Kidney capillary endothelial cell (primary cell): ENCODE data around the gene SOBP.

Experiments
- DNase-seq: peaks from one replicate; pipeline ENCODE4 v3.0.0-alpha.2; 2018; ENCODE audit warnings: low spot score

SOBP gene

GRCh38 chr6:107589934-107590333, 100.0 kb downstream of the SOBP start:
- DNase-seq = no peak

DNA sequence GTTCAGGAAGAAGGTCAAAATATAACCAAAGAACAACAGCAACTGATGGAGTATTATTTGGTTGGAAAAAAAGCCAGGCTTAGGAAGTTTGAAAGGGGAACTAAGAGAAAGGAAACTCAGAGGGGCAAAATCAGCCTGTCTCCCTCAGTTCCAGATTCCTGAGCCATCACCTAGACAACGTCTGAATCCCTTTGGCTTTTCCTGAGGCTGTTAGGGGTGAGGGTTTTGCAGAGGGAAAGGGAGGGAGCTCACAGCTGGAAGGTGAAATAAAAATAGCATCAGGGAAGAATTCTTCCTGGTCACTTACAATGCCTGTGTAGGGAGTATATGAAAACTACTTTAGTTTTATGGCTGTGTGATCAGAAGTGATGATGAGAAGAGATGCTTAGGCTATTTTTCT, 100.5 kb downstream of the SOBP start:
- DNase-seq = no peak

DNA sequence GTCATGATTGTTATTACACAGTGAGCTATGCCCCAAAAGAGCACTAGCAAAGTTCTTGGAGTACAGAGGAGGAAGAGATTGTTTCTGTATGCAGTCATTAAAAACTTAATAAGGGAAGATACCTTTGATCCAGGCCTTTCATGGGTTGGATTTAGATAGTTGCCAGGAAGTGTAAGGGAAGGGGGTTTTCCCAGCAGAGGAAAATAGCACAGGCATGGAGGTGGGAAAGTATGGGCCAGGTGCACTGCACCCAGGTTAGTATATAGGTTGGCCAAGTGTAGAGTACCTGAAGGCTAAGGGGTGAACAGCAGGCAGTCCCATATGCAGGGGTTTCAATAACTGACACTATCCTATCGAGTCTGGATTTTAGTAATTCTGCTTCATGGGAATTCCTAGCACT, 101.4 kb downstream of the SOBP start:
- no peak for DNase-seq

GRCh38 chr6:107592806-107593205, 102.9 kb downstream of the SOBP start:
- no peak for DNase-seq

DNA sequence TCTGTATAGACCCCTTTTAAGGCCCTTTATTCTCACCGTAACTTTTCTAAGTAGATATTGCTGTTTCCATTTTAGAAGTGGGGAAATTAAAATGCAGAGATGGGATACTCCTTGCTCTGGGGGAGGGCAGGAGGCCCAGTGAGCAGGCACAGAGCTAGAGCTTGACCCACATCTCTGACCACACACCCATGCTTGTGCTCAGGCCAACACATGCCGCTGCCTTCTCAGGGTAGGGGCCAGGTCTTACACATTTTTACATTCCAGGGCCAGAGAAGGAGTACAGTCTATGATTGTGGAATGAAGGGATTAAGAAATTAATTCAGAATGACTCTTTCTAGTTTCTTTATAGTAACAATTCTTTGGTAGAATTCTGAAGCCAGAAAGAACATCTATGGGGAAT, 104.8 kb downstream of the SOBP start:
- DNase-seq = no peak

DNA sequence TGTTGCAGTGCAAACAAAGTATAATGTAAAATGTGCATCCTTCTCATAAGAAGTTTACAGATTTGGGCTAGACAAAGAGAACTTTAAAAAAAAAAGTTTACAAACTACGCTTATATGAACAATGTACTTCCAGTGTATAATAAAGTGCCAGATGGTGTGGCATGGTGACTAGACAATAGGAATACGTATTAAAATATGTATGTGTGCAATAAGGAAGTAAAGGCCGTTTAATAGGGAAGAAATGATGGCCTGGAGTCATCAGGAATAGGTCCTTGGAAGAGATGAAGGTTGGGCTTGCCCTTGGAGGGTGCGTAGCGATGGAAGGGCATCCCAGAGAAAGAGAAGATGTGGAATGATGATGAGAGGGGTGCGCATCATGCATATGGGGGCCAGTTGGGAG, 108.2 kb downstream of the SOBP start:
- no peak for DNase-seq

DNA sequence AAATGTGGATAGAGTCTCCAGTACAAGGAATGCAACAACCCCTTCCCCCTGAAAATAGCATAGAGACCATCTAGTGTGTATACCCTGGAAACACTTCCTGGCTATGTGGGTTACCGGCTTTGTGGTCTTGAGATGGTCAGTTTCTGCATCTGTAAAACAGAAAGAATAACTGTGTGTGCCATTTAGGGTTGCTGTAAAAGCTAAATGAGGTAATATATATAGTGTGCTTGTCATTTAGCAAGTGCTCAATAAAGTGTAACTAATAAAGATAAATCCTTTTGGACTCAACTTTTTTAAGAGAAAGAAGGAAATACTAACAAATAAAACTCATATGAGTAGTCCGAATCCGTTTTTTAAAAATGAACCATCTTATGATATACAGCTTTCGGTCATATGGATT, 109.1 kb downstream of the SOBP start:
- no peak for DNase-seq

- DNase-seq = no peak
Measured at GRCh38 chr6:107600121-107600520, 110.2 kb downstream of the SOBP start.

GRCh38 chr6:107600936-107601335, 111.0 kb downstream of the SOBP start:
- peak; percentile 56 for DNase-seq

DNA sequence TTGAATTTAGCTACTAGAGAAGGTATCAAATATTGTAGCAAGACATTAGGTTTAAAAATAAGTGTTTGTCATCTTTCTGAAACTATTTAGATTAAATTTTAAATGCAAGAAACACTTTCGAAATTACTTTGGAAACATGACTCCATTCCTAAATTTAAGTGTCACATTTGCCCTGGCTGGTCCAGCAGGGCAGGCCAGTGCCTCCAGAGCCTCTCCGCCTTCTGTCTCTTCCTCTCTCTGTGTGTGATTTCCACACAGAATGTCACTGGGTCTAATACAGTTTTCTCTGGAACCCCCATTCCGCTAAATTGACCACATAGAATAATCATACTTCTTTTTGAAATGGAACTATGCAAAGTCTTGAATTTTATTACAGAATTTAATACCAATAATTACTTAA, 111.5 kb downstream of the SOBP start:
- DNase-seq = no peak

DNA sequence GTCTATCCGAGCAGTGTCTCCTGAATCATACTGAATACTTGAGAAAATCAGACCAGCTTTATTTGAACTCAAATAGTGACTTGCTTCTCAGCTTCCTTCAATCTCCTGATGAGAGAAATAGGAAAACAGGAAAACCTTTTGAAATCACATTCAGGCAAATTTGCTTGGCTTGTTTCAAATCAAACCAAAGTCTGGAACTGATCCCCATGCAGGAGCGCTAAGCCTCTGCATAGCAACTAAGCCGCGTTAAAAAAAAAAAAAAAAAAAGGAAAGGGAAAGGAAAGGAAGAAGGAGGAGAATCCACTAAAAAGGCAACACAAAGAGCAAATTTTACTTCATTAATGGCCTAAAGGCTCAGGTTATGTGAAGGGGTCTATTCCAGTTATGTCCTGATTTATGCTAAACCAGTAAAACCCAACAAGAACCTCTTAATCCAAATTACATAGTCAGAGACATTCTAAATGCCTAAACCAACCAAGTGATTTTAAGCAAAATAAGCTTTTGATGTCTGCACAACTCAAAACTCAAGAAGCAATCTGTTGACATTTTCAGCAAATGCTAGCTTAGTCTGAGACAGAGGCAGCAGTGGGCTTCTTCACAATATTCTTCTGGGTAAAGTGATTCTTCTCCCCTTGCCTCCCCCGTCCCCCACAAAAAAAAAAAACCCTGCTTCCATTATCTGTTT, 112.5 kb downstream of the SOBP start:
- no peak for DNase-seq

DNA sequence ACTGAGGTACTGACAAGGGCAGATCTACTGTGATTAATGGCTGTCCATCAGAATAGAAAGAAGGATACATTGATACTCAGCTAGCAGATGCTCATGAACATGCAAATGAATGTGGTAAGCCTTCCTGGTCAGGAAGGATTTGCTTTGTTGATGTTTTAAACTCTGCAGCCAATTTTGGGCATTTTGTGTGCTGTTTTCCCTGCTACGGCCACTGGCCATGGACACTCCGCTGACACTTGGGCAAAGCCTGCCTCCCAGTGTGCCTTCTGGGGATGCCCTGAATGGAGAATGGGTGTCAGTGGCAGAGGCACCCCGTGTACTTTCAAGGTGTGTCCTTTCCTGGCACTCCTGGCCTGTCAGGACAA, 113.1 kb downstream of the SOBP start:
- no peak for DNase-seq

DNA sequence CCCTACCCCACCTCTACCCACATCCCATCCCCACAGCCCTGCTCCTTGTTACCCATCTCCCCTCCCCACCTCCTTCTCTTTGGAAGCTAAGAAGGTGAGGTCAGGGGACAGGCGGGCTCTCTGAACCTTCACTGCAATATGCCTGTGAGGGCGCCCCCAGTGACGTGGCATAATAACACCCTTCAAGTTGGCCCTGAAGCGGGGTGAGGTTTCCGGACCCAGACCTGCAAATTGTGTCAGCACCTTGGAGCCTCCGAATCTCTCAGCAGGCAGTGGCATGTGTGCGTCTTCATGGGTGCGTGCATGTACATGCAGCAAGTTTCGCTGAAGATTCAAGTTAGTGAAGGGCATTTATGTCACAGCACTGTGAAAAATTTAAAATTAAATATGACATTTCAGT, 114.6 kb downstream of the SOBP start:
- DNase-seq = no peak

DNA sequence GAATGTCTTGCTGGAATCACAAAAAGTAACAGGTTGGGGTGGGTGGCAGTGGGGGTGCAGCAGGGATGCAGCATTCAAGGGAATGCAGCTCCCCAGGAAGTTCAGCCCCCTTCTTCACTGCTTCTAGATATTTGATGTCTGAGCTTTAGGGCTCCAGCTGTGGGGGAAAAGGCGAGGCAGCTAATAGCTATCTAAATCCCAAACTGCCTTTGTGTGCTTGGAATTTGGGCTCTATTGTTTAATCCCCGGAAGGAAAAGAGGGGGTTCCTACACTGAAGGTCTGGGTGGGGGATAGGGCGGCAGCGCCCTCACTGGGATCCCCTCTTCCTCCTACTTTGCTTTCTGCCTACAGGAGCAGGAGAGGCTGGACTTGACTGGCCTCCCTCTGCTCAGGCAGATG, 116.5 kb downstream of the SOBP start:
- DNase-seq = no peak

- DNase-seq = no peak
Measured at GRCh38 chr6:107607116-107607515, 117.2 kb downstream of the SOBP start.

GRCh38 chr6:107611094-107611810, 121.3 kb downstream of the SOBP start:
- no peak for DNase-seq

DNA sequence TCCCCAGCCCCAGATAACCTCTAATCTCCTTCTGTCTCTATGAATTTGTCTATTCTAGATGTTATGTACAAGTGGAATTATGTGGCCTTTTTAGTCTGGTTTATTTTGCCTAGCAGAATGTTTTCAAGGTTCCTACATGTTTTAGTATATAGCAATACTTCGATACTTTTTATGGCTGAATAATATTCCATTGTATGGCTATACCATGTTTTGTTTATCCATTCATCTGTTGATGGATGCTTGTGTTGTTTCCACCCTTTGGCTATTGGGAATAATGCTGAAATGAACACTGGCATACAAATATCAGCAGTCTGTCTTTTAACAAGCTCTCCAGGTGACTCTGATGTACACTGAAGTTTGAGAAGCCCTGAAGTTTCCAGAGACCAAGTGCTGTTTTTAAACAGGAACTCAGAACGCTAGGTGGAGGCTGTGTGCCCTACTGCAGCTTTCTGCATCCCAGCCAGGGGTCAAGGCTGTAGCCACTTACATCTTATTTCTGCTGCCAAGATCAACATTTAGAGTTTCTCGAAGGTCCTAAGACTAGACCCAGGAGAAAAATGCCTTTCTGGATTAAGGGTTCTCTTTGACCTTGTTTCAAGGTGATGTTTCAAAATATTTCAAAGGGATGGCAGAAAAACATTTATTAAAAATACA, 123.0 kb downstream of the SOBP start:
- no peak for DNase-seq

GRCh38 chr6:107613651-107614379, 123.9 kb downstream of the SOBP start:
- no peak for DNase-seq

DNA sequence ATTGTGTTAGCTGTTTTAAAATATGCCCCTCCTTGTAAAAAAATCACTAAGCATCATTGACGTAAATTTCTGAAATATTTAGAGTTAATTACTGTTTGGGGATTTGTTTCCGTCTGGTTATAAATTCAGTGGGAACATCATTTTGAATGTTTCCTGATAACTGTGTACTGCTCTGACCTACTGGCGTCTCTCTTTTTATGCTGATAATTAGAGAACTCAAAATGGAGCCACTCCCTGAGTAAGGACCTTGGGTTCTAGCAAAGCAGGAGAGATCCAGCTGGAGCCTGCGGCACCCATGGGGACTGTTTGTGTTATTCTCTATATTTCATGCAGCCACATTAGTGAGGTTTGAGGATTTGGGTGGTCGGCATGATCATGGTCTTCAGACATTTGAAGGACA, 124.9 kb downstream of the SOBP start:
- no peak for DNase-seq

GRCh38 chr6:107616775-107617174, 126.9 kb downstream of the SOBP start:
- no peak for DNase-seq

GRCh38 chr6:107617341-107617932, 127.5 kb downstream of the SOBP start:
- DNase-seq = no peak

DNA sequence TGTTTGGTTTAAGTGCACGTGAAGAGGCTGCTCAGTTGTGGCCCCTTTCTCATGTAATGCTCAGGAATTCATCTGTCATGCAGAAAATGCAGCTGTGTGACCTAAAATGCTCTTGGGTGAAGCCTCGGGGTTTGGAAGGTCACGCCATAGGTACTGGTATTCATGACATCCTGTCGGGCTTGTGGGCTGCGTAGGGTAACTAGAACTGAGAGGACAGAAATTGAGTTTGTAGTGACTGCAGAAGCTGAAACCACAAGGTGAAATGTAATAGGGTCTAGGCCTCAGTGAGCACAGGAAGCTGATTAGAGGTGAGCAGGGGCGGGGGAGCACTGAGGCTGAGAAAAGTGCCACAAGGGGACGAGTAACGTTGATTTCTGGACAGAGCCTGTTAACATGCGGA, 128.8 kb downstream of the SOBP start:
- DNase-seq = no peak
